HepG2 (cell line): ENCODE data around the gene FXN. TPM values are rescaled to one million over a fixed set of nuclear protein-coding genes. Genes with fewer than 3 reads are reported as not detected.

Source experiments
- FOXA3 ChIP-seq: IDR thresholded peaks from 2 replicates; pipeline ENCODE4 v1.6.1; 2016; ENCODE audit warnings: missing genetic modification reagents, missing compliant biosample characterization
- HOXA9 ChIP-seq: sonication (generic); formaldehyde crosslinking; IDR thresholded peaks from 2 replicates; pipeline ENCODE4 v1.8.1; 2022; ENCODE audit warnings: missing genetic modification reagents, mild to moderate bottlenecking, moderate library complexity, borderline replicate concordance
- MATR3 ChIP-seq: sonication (generic); formaldehyde crosslinking; IDR thresholded peaks from 2 replicates; pipeline ENCODE4 v1.4.0; 2020; ENCODE audit warnings: missing genetic modification reagents
- RFXAP ChIP-seq: sonication (generic); formaldehyde crosslinking; IDR thresholded peaks from 2 replicates; pipeline ENCODE4 v1.4.0; 2020; ENCODE audit warnings: missing genetic modification reagents, borderline replicate concordance
- SP2 ChIP-seq: sonication (generic); formaldehyde crosslinking; IDR thresholded peaks from 2 replicates; pipeline ENCODE4 v1.5.1; 2020; ENCODE audit warnings: mild to moderate bottlenecking, missing genetic modification reagents
- ZKSCAN8 ChIP-seq: IDR thresholded peaks from 2 replicates; pipeline ENCODE4 v1.6.1; 2016; ENCODE audit warnings: borderline replicate concordance, missing genetic modification reagents, missing compliant biosample characterization
- ZNF335 ChIP-seq: sonication (generic); formaldehyde crosslinking; IDR thresholded peaks from 2 replicates; pipeline ENCODE4 v1.4.0; 2020; ENCODE audit warnings: missing genetic modification reagents
- ZNF468 ChIP-seq: sonication (generic); formaldehyde crosslinking; IDR thresholded peaks from 2 replicates; pipeline ENCODE4 v1.8.0; 2022; ENCODE audit warnings: mild to moderate bottlenecking, moderate library complexity, missing genetic modification reagents
- ZNF552 ChIP-seq: sonication (generic); formaldehyde crosslinking; IDR thresholded peaks from 2 replicates; pipeline ENCODE4 v1.9.0; 2022; ENCODE audit warnings: missing genetic modification reagents, mild to moderate bottlenecking, borderline replicate concordance
- ZNF607 ChIP-seq: sonication (generic); formaldehyde crosslinking; IDR thresholded peaks from 2 replicates; pipeline ENCODE4 v1.5.1; 2020; ENCODE audit warnings: missing genetic modification reagents, mild to moderate bottlenecking, borderline replicate concordance
- ZNF672 ChIP-seq: sonication (generic); formaldehyde crosslinking; IDR thresholded peaks from 2 replicates; pipeline ENCODE4 v1.8.1; 2022; ENCODE audit warnings: missing genetic modification reagents
- ZNF883 ChIP-seq: sonication (generic); formaldehyde crosslinking; IDR thresholded peaks from 2 replicates; pipeline ENCODE4 v1.5.1; 2020; ENCODE audit warnings: mild to moderate bottlenecking, missing genetic modification reagents; ENCODE audit errors: not compliant biosample characterization
- ZSCAN25 ChIP-seq: sonication (generic); formaldehyde crosslinking; IDR thresholded peaks from 2 replicates; pipeline ENCODE4 v1.8.0; 2022; ENCODE audit warnings: mild to moderate bottlenecking, missing genetic modification reagents
- polyA plus RNA-seq, 8 experiments: library from polyadenylated mRNA; depleted of rRNA in 3 of 8; stranded (reverse) in 7 of 8; unstranded in 1 of 8; fragments of >200 nt; fragmentation: Illumina TruSeq in 4 of 8; extraction: Trizol in 4 of 8; gene quantifications; 2 replicates each; pipeline versions ENCODE4 v1.2.1 to v1.2.3, GENCODE V29; 2011 to 2016; ENCODE audit warnings: low read depth in 4 of 8, missing spikeins in 1 of 8, mixed read lengths in 1 of 8; ENCODE audit not compliant: insufficient read depth in 1 of 8
- total RNA-seq, 5 experiments: library from RNA; depleted of rRNA; stranded (reverse); fragments of >200 nt; fragmentation: Illumina TruSeq; extraction: Trizol; gene quantifications; 2 replicates each; pipeline ENCODE4 v1.2.3, GENCODE V29; 2016; ENCODE audit warnings: low read depth in 1 of 5
- TF ChIP-seq, protein P1 (sequence below): sonication (generic); formaldehyde crosslinking; IDR thresholded peaks from 2 replicates; pipeline ENCODE4 v1.8.0; 2022; ENCODE audit warnings: mild to moderate bottlenecking, missing genetic modification reagents; ENCODE audit not compliant: insufficient replicate concordance
- TF ChIP-seq, protein P2 (sequence below): sonication (generic); formaldehyde crosslinking; IDR thresholded peaks from 2 replicates; pipeline ENCODE4 v1.8.0; 2022; ENCODE audit warnings: mild to moderate bottlenecking, missing genetic modification reagents, moderate library complexity
- TF ChIP-seq, protein P3 (sequence below): sonication (generic); formaldehyde crosslinking; IDR thresholded peaks from 2 replicates; pipeline ENCODE4 v1.4.0; 2020; ENCODE audit warnings: missing genetic modification reagents, borderline replicate concordance
- TF ChIP-seq, protein P4 (sequence below): IDR thresholded peaks from 2 replicates; pipeline ENCODE4 v1.6.1; 2016; ENCODE audit warnings: missing genetic modification reagents, missing compliant biosample characterization
- TF ChIP-seq, protein P5 (sequence below): sonication (generic); formaldehyde crosslinking; conservative IDR thresholded peaks from 2 replicates; pipeline ENCODE4 v1.4.0; 2020; ENCODE audit warnings: missing genetic modification reagents

FXN gene
- total and polyA plus RNA-seq, 2 of the 13 experiments (the other 11 are each of a cell fraction or from before 2014, with no cell fraction given), result 24.1 to 26.0 TPM

DNA sequence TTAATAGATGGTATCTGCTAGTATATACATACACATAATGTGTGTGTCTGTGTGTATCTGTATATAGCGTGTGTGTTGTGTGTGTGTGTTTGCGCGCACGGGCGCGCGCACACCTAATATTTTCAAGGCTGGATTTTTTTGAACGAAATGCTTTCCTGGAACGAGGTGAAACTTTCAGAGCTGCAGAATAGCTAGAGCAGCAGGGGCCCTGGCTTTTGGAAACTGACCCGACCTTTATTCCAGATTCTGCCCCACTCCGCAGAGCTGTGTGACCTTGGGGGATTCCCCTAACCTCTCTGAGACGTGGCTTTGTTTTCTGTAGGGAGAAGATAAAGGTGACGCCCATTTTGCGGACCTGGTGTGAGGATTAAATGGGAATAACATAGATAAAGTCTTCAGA, 757 bp downstream of the FXN start (continued):
- TF ChIP-seq, protein P1, sequence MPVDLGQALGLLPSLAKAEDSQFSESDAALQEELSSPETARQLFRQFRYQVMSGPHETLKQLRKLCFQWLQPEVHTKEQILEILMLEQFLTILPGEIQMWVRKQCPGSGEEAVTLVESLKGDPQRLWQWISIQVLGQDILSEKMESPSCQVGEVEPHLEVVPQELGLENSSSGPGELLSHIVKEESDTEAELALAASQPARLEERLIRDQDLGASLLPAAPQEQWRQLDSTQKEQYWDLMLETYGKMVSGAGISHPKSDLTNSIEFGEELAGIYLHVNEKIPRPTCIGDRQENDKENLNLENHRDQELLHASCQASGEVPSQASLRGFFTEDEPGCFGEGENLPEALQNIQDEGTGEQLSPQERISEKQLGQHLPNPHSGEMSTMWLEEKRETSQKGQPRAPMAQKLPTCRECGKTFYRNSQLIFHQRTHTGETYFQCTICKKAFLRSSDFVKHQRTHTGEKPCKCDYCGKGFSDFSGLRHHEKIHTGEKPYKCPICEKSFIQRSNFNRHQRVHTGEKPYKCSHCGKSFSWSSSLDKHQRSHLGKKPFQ (CRISPR knock-in tag), result peak; percentile 36
- no peak for TF ChIP-seq SP2 (CRISPR knock-in tag)
- TF ChIP-seq, protein P2, sequence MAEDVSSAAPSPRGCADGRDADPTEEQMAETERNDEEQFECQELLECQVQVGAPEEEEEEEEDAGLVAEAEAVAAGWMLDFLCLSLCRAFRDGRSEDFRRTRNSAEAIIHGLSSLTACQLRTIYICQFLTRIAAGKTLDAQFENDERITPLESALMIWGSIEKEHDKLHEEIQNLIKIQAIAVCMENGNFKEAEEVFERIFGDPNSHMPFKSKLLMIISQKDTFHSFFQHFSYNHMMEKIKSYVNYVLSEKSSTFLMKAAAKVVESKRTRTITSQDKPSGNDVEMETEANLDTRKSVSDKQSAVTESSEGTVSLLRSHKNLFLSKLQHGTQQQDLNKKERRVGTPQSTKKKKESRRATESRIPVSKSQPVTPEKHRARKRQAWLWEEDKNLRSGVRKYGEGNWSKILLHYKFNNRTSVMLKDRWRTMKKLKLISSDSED, result no peak
- TF ChIP-seq ZKSCAN8 (CRISPR knock-in tag), result no peak
- TF ChIP-seq ZNF335 (CRISPR knock-in tag), result no peak
- TF ChIP-seq HOXA9 (CRISPR knock-in tag), result no peak
- TF ChIP-seq ZNF672 (CRISPR knock-in tag), result no peak
- TF ChIP-seq FOXA3, result no peak
- no peak for TF ChIP-seq ZNF468 (CRISPR knock-in tag)
- TF ChIP-seq ZNF607 (CRISPR knock-in tag), result no peak
- no peak for TF ChIP-seq ZNF883
- TF ChIP-seq, protein P3, sequence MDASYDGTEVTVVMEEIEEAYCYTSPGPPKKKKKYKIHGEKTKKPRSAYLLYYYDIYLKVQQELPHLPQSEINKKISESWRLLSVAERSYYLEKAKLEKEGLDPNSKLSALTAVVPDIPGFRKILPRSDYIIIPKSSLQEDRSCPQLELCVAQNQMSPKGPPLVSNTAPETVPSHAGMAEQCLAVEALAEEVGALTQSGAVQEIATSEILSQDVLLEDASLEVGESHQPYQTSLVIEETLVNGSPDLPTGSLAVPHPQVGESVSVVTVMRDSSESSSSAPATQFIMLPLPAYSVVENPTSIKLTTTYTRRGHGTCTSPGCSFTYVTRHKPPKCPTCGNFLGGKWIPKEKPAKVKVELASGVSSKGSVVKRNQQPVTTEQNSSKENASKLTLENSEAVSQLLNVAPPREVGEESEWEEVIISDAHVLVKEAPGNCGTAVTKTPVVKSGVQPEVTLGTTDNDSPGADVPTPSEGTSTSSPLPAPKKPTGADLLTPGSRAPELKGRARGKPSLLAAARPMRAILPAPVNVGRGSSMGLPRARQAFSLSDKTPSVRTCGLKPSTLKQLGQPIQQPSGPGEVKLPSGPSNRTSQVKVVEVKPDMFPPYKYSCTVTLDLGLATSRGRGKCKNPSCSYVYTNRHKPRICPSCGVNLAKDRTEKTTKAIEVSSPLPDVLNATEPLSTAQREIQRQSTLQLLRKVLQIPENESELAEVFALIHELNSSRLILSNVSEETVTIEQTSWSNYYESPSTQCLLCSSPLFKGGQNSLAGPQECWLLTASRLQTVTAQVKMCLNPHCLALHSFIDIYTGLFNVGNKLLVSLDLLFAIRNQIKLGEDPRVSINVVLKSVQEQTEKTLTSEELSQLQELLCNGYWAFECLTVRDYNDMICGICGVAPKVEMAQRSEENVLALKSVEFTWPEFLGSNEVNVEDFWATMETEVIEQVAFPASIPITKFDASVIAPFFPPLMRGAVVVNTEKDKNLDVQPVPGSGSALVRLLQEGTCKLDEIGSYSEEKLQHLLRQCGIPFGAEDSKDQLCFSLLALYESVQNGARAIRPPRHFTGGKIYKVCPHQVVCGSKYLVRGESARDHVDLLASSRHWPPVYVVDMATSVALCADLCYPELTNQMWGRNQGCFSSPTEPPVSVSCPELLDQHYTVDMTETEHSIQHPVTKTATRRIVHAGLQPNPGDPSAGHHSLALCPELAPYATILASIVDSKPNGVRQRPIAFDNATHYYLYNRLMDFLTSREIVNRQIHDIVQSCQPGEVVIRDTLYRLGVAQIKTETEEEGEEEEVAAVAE (CRISPR knock-in tag), result no peak
- TF ChIP-seq, protein P4, sequence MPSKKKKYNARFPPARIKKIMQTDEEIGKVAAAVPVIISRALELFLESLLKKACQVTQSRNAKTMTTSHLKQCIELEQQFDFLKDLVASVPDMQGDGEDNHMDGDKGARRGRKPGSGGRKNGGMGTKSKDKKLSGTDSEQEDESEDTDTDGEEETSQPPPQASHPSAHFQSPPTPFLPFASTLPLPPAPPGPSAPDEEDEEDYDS (CRISPR knock-in tag), result no peak
- no peak for TF ChIP-seq MATR3 (CRISPR knock-in tag)
- no peak; the same call in 1 of the 2 replicates for TF ChIP-seq ZNF552 (CRISPR knock-in tag)
- TF ChIP-seq RFXAP (CRISPR knock-in tag), result no peak
- TF ChIP-seq ZSCAN25, result no peak
- TF ChIP-seq, protein P5, sequence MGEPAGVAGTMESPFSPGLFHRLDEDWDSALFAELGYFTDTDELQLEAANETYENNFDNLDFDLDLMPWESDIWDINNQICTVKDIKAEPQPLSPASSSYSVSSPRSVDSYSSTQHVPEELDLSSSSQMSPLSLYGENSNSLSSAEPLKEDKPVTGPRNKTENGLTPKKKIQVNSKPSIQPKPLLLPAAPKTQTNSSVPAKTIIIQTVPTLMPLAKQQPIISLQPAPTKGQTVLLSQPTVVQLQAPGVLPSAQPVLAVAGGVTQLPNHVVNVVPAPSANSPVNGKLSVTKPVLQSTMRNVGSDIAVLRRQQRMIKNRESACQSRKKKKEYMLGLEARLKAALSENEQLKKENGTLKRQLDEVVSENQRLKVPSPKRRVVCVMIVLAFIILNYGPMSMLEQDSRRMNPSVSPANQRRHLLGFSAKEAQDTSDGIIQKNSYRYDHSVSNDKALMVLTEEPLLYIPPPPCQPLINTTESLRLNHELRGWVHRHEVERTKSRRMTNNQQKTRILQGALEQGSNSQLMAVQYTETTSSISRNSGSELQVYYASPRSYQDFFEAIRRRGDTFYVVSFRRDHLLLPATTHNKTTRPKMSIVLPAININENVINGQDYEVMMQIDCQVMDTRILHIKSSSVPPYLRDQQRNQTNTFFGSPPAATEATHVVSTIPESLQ (CRISPR knock-in tag), result no peak
